ENCODE data around the gene CAMK1G. TPM values are rescaled to one million over a fixed set of nuclear protein-coding genes. Genes with fewer than 3 reads are reported as not detected.

Gene CAMK1G
- polyA plus RNA-seq, 1 donor (not counting 4 experiments of a cell fraction or from before 2014, with no cell fraction given), result not detected

GRCh38 chr1:209611771-209612570, 28.5 kb downstream of the CAMK1G start:
- H3K9me3 ChIP-seq (ENCODE audit: control insufficient read depth, low read depth, low read length), result no peaks in the 10 kb centered on the region
- H3K27ac ChIP-seq (ENCODE audit: control insufficient read depth, insufficient read depth, low read length), result no peak overlapping the region
- no peak overlapping the region for H3K9ac ChIP-seq (ENCODE audit: control insufficient read depth, extremely low read depth, insufficient read depth, low read length)
- H3K4me2 ChIP-seq (ENCODE audit: control insufficient read depth, extremely low read depth, insufficient read depth, low read depth, low read length), result no peak overlapping the region
- no peaks in the 10 kb centered on the region for H3K79me2 ChIP-seq (ENCODE audit: control insufficient read depth, insufficient read depth, low read length)
- peaks cover 13% of the 10 kb centered on the region for H3K4me1 ChIP-seq (ENCODE audit: control insufficient read depth, extremely low read depth, insufficient read depth, low read length)
- peaks cover 2% of the 10 kb centered on the region for H3K9me1 ChIP-seq (ENCODE audit: control insufficient read depth, extremely low read depth, insufficient read depth, low read length)
- no peak for FAIRE-seq
- TF ChIP-seq EZH2 (IDR thresholded peaks at IDR 0.05; ENCODE audit: low read length) (no peak), CTCF (optimal IDR thresholded peaks at IDR 0.05 in 1 of 3, IDR thresholded peaks at IDR 0.05 in 1 of 3, conservative IDR thresholded peaks at IDR 0.05 in 1 of 3; ENCODE audit: extremely low read depth in 1 of 3, insufficient read depth in 2 of 3, low read length in 3 of 3) (peak; percentile 29 to 46 (median 36))
- H4K20me1 ChIP-seq (ENCODE audit: control insufficient read depth, extremely low read depth, insufficient read depth, low read length), result peaks cover 46% of the 10 kb centered on the region
- peak; percentile 41 for DNase-seq (ENCODE audit: low read depth, low spot score)
- H2AFZ ChIP-seq (ENCODE audit: control insufficient read depth, low read length), result no peak overlapping the region
- no peak overlapping the region for H3K4me3 ChIP-seq (ENCODE audit: control insufficient read depth in 2 of 3, extremely low read depth in 1 of 3, insufficient read depth in 2 of 3, low read depth in 1 of 3, low read length in 3 of 3)
- dilution Hi-C loops (cut with MboI; ENCODE audit: extremely low pct_ligation_motif_present, low sequenced_read_pairs), result no loop called here
- no peaks in the 10 kb centered on the region for H3K27me3 ChIP-seq (ENCODE audit: control insufficient read depth, extremely low read depth, insufficient read depth, low read length)
- peaks cover 17 to 30% of the 10 kb centered on the region in 2 experiments for H3K36me3 ChIP-seq (ENCODE audit: control insufficient read depth in 2 of 2, extremely low read depth in 1 of 2, insufficient read depth in 2 of 2, low read length in 2 of 2)

- no peaks in the 10 kb centered on the region for H3K79me2 ChIP-seq (ENCODE audit: control insufficient read depth, insufficient read depth, low read length)
- DNase-seq (ENCODE audit: low read depth, low spot score) (peak; percentile 26), FAIRE-seq (peak; percentile 44)
- peaks cover 25 to 39% of the 10 kb centered on the region in 2 experiments for H3K36me3 ChIP-seq (ENCODE audit: control insufficient read depth in 2 of 2, extremely low read depth in 1 of 2, insufficient read depth in 2 of 2, low read length in 2 of 2)
- no peak overlapping the region for H2AFZ ChIP-seq (ENCODE audit: control insufficient read depth, low read length)
- no peak overlapping the region for H3K4me2 ChIP-seq (ENCODE audit: control insufficient read depth, extremely low read depth, insufficient read depth, low read depth, low read length)
- TF ChIP-seq CTCF (optimal IDR thresholded peaks at IDR 0.05 in 1 of 3, IDR thresholded peaks at IDR 0.05 in 1 of 3, conservative IDR thresholded peaks at IDR 0.05 in 1 of 3; ENCODE audit: extremely low read depth in 1 of 3, insufficient read depth in 2 of 3, low read length in 3 of 3) (no peak), EZH2 (IDR thresholded peaks at IDR 0.05; ENCODE audit: low read length) (no peak)
- H3K27me3 ChIP-seq (ENCODE audit: control insufficient read depth, extremely low read depth, insufficient read depth, low read length), result no peaks in the 10 kb centered on the region
- no peak overlapping the region for H3K9ac ChIP-seq (ENCODE audit: control insufficient read depth, extremely low read depth, insufficient read depth, low read length)
- no peaks in the 10 kb centered on the region for H3K9me3 ChIP-seq (ENCODE audit: control insufficient read depth, low read depth, low read length)
- dilution Hi-C loops (cut with MboI; ENCODE audit: extremely low pct_ligation_motif_present, low sequenced_read_pairs), result no loop called here
- peaks cover 2% of the 10 kb centered on the region for H3K9me1 ChIP-seq (ENCODE audit: control insufficient read depth, extremely low read depth, insufficient read depth, low read length)
- H3K4me1 ChIP-seq (ENCODE audit: control insufficient read depth, extremely low read depth, insufficient read depth, low read length), result peaks cover 4% of the 10 kb centered on the region
- H3K4me3 ChIP-seq (ENCODE audit: control insufficient read depth in 2 of 3, extremely low read depth in 1 of 3, insufficient read depth in 2 of 3, low read depth in 1 of 3, low read length in 3 of 3), result no peak overlapping the region
- H4K20me1 ChIP-seq (ENCODE audit: control insufficient read depth, extremely low read depth, insufficient read depth, low read length), result peaks cover 52% of the 10 kb centered on the region
- H3K27ac ChIP-seq (ENCODE audit: control insufficient read depth, insufficient read depth, low read length), result peak overlapping the region; percentile 6
These were observed 29.3 kb downstream of the CAMK1G start for GRCh38 chr1:209612646-209613399.
